ENCODE results near the gene AFAP1.

The AFAP1 gene

DNA sequence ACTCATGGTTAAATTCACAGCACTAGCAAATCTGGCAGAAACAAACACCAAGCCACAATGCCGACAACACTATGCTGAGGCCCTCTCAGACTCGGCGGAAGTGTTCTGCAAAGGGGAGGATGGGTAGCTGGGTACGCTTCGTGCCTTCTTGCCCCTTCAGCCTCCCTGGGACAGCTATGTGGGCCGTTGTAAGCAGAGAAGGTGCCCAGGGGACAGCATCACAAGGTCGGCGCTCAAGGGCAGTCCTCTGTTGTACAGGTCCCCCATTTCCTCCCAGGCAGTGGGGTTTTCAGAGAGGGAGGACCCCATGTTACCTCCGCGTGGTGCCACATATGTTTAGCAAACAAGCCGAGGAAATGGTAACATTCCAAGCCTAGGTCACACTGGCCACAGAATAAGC is 173.6 kb downstream of the AFAP1 start:
- TF ChIP-seq, protein P1, sequence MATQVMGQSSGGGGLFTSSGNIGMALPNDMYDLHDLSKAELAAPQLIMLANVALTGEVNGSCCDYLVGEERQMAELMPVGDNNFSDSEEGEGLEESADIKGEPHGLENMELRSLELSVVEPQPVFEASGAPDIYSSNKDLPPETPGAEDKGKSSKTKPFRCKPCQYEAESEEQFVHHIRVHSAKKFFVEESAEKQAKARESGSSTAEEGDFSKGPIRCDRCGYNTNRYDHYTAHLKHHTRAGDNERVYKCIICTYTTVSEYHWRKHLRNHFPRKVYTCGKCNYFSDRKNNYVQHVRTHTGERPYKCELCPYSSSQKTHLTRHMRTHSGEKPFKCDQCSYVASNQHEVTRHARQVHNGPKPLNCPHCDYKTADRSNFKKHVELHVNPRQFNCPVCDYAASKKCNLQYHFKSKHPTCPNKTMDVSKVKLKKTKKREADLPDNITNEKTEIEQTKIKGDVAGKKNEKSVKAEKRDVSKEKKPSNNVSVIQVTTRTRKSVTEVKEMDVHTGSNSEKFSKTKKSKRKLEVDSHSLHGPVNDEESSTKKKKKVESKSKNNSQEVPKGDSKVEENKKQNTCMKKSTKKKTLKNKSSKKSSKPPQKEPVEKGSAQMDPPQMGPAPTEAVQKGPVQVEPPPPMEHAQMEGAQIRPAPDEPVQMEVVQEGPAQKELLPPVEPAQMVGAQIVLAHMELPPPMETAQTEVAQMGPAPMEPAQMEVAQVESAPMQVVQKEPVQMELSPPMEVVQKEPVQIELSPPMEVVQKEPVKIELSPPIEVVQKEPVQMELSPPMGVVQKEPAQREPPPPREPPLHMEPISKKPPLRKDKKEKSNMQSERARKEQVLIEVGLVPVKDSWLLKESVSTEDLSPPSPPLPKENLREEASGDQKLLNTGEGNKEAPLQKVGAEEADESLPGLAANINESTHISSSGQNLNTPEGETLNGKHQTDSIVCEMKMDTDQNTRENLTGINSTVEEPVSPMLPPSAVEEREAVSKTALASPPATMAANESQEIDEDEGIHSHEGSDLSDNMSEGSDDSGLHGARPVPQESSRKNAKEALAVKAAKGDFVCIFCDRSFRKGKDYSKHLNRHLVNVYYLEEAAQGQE (IDR thresholded peaks at IDR 0.05; ENCODE audit: insufficient read depth in 1 of 2, low read depth in 2 of 2, low read length in 2 of 2) = no peak
- TF ChIP-seq POLR2AphosphoS5 (IDR thresholded peaks at IDR 0.05; ENCODE audit: low read depth, low read length) = no peak
- no peak for TF ChIP-seq SIN3A (IDR thresholded peaks at IDR 0.05; ENCODE audit: borderline replicate concordance, insufficient read depth, low read length)
- no peak for TF ChIP-seq TAF1 (IDR thresholded peaks at IDR 0.05; ENCODE audit: borderline replicate concordance, insufficient read depth, low read length)
- TF ChIP-seq FOXP2 (optimal IDR thresholded peaks at IDR 0.05; ENCODE audit: borderline replicate concordance, extremely low read depth, extremely low read length, insufficient read depth) = no peak

DNA sequence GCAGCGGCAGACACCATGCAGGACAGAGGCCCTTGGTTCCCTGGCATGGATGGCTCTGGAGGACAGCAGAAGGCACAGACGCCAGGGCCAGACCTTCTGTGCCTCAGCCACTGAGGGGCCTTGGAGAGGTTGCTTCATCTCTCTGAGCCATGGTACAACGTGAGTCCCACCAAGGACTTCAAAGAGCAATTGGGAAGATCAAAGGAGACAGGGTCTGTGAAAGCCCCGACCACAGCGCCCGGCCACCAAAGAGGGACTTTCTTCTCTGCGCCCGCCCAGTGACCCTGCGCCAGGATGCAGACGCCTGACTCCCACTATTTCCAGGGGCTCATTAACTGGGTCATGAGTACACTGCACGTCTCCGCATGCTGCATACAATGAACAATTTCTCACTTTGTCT is 174.0 kb downstream of the AFAP1 start:
- no peak for TF ChIP-seq SIN3A (IDR thresholded peaks at IDR 0.05; ENCODE audit: borderline replicate concordance, insufficient read depth, low read length)
- TF ChIP-seq FOXP2 (optimal IDR thresholded peaks at IDR 0.05; ENCODE audit: borderline replicate concordance, extremely low read depth, extremely low read length, insufficient read depth) = no peak
- TF ChIP-seq, protein P1 (IDR thresholded peaks at IDR 0.05; ENCODE audit: insufficient read depth in 1 of 2, low read depth in 2 of 2, low read length in 2 of 2) = no peak
- no peak for TF ChIP-seq POLR2AphosphoS5 (IDR thresholded peaks at IDR 0.05; ENCODE audit: low read depth, low read length)
- no peak for TF ChIP-seq TAF1 (IDR thresholded peaks at IDR 0.05; ENCODE audit: borderline replicate concordance, insufficient read depth, low read length)

DNA sequence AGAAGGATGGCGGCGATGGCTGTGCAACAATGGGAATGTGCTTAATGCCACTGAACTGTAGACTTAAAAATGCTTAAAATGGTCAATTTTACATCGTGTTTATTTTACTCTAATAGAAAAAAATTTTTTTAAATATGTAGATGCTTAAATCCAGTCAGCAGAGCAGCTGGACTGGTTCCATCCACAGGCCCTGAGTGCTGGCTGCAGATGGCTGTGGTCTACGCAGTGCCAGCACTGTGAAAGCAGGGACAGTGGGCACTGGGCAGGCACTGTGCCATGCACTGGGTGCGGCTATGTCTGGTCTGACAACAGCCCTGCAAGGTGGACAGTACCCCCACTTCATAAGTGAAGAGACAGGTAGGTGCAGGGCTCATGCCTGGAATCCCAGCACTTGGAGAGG is 175.2 kb downstream of the AFAP1 start:
- TF ChIP-seq FOXP2 (optimal IDR thresholded peaks at IDR 0.05; ENCODE audit: borderline replicate concordance, extremely low read depth, extremely low read length, insufficient read depth) (no peak), SIN3A (IDR thresholded peaks at IDR 0.05; ENCODE audit: borderline replicate concordance, insufficient read depth, low read length) (no peak), POLR2AphosphoS5 (IDR thresholded peaks at IDR 0.05; ENCODE audit: low read depth, low read length) (no peak), TAF1 (IDR thresholded peaks at IDR 0.05; ENCODE audit: borderline replicate concordance, insufficient read depth, low read length) (no peak)
- TF ChIP-seq, protein P1 (IDR thresholded peaks at IDR 0.05; ENCODE audit: insufficient read depth in 1 of 2, low read depth in 2 of 2, low read length in 2 of 2) = no peak

DNA sequence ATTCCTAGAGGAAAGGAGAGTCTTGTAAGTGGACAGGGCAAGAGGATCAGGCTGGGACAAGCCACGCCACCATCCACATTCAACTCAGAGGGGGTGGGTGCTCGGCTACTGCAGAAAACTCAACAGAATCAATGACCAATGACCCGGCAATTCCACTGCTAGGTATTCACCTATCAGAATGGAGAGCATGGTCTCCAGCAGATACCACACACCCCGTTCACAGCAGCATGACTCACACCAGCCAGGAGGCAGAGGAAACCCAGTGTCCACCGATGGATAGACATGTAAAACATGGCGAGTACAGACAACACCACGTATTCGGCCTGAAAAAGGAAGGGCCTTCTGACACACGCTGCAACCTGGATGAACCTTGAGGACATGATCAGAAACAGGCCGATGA is 175.9 kb downstream of the AFAP1 start:
- no peak for TF ChIP-seq TAF1 (IDR thresholded peaks at IDR 0.05; ENCODE audit: borderline replicate concordance, insufficient read depth, low read length)
- TF ChIP-seq FOXP2 (optimal IDR thresholded peaks at IDR 0.05; ENCODE audit: borderline replicate concordance, extremely low read depth, extremely low read length, insufficient read depth) = no peak
- no peak for TF ChIP-seq SIN3A (IDR thresholded peaks at IDR 0.05; ENCODE audit: borderline replicate concordance, insufficient read depth, low read length)
- no peak for TF ChIP-seq POLR2AphosphoS5 (IDR thresholded peaks at IDR 0.05; ENCODE audit: low read depth, low read length)
- TF ChIP-seq, protein P1 (IDR thresholded peaks at IDR 0.05; ENCODE audit: insufficient read depth in 1 of 2, low read depth in 2 of 2, low read length in 2 of 2) = no peak

DNA sequence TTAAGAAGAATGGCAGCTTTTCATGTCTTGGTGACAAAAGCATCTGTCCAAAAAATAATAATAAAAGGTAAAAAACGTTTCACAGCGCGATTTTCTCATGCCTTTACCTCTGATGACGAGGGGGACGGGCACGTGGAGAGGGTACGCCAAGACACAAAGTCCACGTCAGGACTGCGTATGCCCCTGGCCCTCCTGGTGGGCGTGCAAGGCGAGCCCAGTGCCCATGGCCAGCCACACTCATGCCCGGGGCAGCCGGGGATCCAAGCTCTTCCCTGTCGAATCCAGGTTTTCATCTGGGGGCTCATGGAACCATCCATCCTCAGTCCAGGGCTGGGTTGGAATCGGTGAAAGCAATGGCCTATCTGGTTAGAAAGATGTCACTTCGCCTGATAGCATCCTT is 176.6 kb downstream of the AFAP1 start:
- no peak for TF ChIP-seq FOXP2 (optimal IDR thresholded peaks at IDR 0.05; ENCODE audit: borderline replicate concordance, extremely low read depth, extremely low read length, insufficient read depth)
- TF ChIP-seq TAF1 (IDR thresholded peaks at IDR 0.05; ENCODE audit: borderline replicate concordance, insufficient read depth, low read length) = no peak
- TF ChIP-seq, protein P1 (IDR thresholded peaks at IDR 0.05; ENCODE audit: insufficient read depth in 1 of 2, low read depth in 2 of 2, low read length in 2 of 2) = no peak
- no peak for TF ChIP-seq POLR2AphosphoS5 (IDR thresholded peaks at IDR 0.05; ENCODE audit: low read depth, low read length)
- TF ChIP-seq SIN3A (IDR thresholded peaks at IDR 0.05; ENCODE audit: borderline replicate concordance, insufficient read depth, low read length) = no peak

Measured in PFSK-1 (cell line).